DMS 273 treated with DMSO at 0.1 percent for 48 hours (cell line): Measurements from ENCODE around the gene EZR.
"Not testable (repeated sequence)": the region's sequence is repeated elsewhere in the genome, so short reads cannot be mapped to it uniquely, and the experiment has no call there.

Experiments used
- DNase-seq: peaks from one replicate; lab custom pipeline; 2025; lab: John Stamatoyannopoulos, UW

EZR gene

GRCh38 chr6:158797331-158798310 is 21.5 kb downstream of the EZR start:
- DNase-seq: no peak

GRCh38 chr6:158796353-158796752 is 22.8 kb downstream of the EZR start:
- no peak for DNase-seq

- DNase-seq: no peak
These were observed 23.7 kb downstream of the EZR start for GRCh38 chr6:158795516-158795915.

GRCh38 chr6:158793432-158793831 is 25.7 kb downstream of the EZR start:
- DNase-seq: peak; percentile 53

- not testable (repeated sequence) for DNase-seq
These were observed 26.7 kb downstream of the EZR start for GRCh38 chr6:158792505-158792904.

- no peak for DNase-seq
These were observed 27.8 kb downstream of the EZR start for GRCh38 chr6:158791274-158791855.

- no peak for DNase-seq
These were observed 29.9 kb downstream of the EZR start for GRCh38 chr6:158789115-158789917.

GRCh38 chr6:158787395-158787794 is 31.8 kb downstream of the EZR start:
- no peak for DNase-seq

- no peak for DNase-seq
These were observed 32.4 kb downstream of the EZR start for GRCh38 chr6:158786645-158787304.

GRCh38 chr6:158785036-158785435 is 34.1 kb downstream of the EZR start:
- no peak for DNase-seq

GRCh38 chr6:158784505-158784904 is 34.7 kb downstream of the EZR start:
- DNase-seq: no peak

GRCh38 chr6:158783851-158784250 is 35.3 kb downstream of the EZR start:
- DNase-seq: no peak

- DNase-seq: no peak
These were observed 36.1 kb downstream of the EZR start for GRCh38 chr6:158783167-158783450.

GRCh38 chr6:158782432-158783166 is 36.6 kb downstream of the EZR start:
- no peak for DNase-seq

GRCh38 chr6:158781692-158782373 is 37.3 kb downstream of the EZR start:
- no peak for DNase-seq

- DNase-seq: no peak
These were observed 38.0 kb downstream of the EZR start for GRCh38 chr6:158780988-158781691.

GRCh38 chr6:158780246-158780884 is 38.8 kb downstream of the EZR start:
- DNase-seq: no peak

- no peak for DNase-seq
These were observed 41.1 kb downstream of the EZR start for GRCh38 chr6:158778005-158778527.

- no peak for DNase-seq
These were observed 41.7 kb downstream of the EZR start for GRCh38 chr6:158777510-158777909.

GRCh38 chr6:158776737-158777136 is 42.4 kb downstream of the EZR start:
- no peak for DNase-seq
